ENCODE results near the gene PLCB3. TPM values are rescaled to one million over a fixed set of nuclear protein-coding genes. Genes with fewer than 3 reads are reported as not detected.
A peak's percentile ranks its signal among the peaks of the same experiment; 100 is the strongest.

The PLCB3 gene
- total RNA-seq, 1 experiment from 2014 or later, result 80.2 TPM

DNA sequence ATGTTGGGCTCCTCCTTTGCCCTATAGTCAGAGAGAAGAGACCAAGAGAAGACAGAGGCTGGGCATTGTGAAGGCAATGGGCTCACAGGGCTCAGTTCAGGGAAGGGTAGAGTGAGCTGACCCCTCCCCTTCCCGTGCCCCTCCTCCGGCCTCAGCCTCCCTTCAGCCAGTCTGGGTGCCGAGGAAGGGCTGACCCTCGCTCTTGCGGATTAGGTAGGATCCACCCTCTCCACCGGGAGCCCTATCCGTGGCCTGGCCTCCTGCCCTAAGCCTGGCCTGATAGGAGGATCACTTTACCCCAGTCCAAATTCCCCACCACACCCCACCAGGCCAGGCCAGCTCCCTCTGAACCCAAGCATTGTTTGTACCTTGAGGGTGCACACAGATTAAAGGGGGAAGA is 2.8 kb upstream of the PLCB3 start:
- no peaks in the 10 kb centered on the region for H3K27me3 ChIP-seq (ENCODE audit: insufficient read depth, low read length)
- no peak overlapping the region for H3T11ph ChIP-seq (ENCODE audit: low read length)
- H3K4me1 ChIP-seq (ENCODE audit: insufficient read depth, low read length), result peaks cover 9% of the 10 kb centered on the region; the same call in 1 of the 2 replicates
- H4K5ac ChIP-seq (ENCODE audit: insufficient read length, low read depth, low read length), result no peak overlapping the region
- peaks cover 6 to 16% (median 7%) of the 10 kb centered on the region in 3 experiments; a peak in 6 of 7 replicates for H3K36me3 Mint-ChIP-seq (ENCODE audit: insufficient read depth in 1 of 3, low read depth in 3 of 3)
- peak overlapping the region; percentile 79 to 93 for H3K4me3 Mint-ChIP-seq
- H3K9me3 Mint-ChIP-seq, result no peaks in the 10 kb centered on the region; a peak in 1 of 5 replicates
- TF ChIP-seq, protein P1, sequence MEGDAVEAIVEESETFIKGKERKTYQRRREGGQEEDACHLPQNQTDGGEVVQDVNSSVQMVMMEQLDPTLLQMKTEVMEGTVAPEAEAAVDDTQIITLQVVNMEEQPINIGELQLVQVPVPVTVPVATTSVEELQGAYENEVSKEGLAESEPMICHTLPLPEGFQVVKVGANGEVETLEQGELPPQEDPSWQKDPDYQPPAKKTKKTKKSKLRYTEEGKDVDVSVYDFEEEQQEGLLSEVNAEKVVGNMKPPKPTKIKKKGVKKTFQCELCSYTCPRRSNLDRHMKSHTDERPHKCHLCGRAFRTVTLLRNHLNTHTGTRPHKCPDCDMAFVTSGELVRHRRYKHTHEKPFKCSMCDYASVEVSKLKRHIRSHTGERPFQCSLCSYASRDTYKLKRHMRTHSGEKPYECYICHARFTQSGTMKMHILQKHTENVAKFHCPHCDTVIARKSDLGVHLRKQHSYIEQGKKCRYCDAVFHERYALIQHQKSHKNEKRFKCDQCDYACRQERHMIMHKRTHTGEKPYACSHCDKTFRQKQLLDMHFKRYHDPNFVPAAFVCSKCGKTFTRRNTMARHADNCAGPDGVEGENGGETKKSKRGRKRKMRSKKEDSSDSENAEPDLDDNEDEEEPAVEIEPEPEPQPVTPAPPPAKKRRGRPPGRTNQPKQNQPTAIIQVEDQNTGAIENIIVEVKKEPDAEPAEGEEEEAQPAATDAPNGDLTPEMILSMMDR (conservative IDR thresholded peaks at IDR 0.05), result no peak
- H2BK5ac ChIP-seq (ENCODE audit: insufficient read length, low read length), result no peak overlapping the region
- no peak overlapping the region for H3K56ac ChIP-seq (ENCODE audit: insufficient read length, low read depth, low read length)
- no peak overlapping the region for H4K91ac ChIP-seq (ENCODE audit: insufficient read length, low read depth, low read length)
- H3K14ac ChIP-seq (ENCODE audit: insufficient read depth, low read length), result no peak overlapping the region
- H3K27ac Mint-ChIP-seq, result peak overlapping the region; percentile 95 to 97 (median 97); a peak in 5 of 7 replicates
- no peak overlapping the region for H2BK20ac ChIP-seq (ENCODE audit: low read depth, low read length, poor library complexity, severe bottlenecking)
- H3K79me1 ChIP-seq (ENCODE audit: insufficient read depth, low read depth, low read length, poor library complexity, severe bottlenecking), result peaks cover 3% of the 10 kb centered on the region
- no peaks in the 10 kb centered on the region for H3K9me3 ChIP-seq (ENCODE audit: control insufficient read depth, low read depth, low read length)
- no peaks in the 10 kb centered on the region for H3K27me3 Mint-ChIP-seq (ENCODE audit: low read depth)
- no CpG with 5 or more reads among the region's 7 CpGs for WGBS (ENCODE audit: extremely low coverage, insufficient read length, low lambda C conversion rate)
- no peak overlapping the region for H3K9ac ChIP-seq (ENCODE audit: extremely low read depth, insufficient read length, low read length)
- peaks cover 7% of the 10 kb centered on the region; the same call in 1 of the 2 replicates for H3K79me2 ChIP-seq (ENCODE audit: insufficient read depth, low read length)
- H2AFZ ChIP-seq (ENCODE audit: low read length), result no peak overlapping the region
- H3K23me2 ChIP-seq (ENCODE audit: insufficient read length, low read depth, low read length, poor library complexity, severe bottlenecking), result peaks cover 26% of the 10 kb centered on the region
- peaks cover 38 to 48% of the 10 kb centered on the region in 2 experiments for H3K4me1 Mint-ChIP-seq
- H3K4ac ChIP-seq (ENCODE audit: low read depth, low read length), result no peak overlapping the region
- no peaks in the 10 kb centered on the region for H4K20me1 ChIP-seq (ENCODE audit: control insufficient read depth, insufficient read depth, insufficient read length)
- H2BK12ac ChIP-seq (ENCODE audit: insufficient read length, low read depth, low read length), result no peak overlapping the region
- peak; percentile 87 for DNase-seq
- no peak overlapping the region for H2AK5ac ChIP-seq (ENCODE audit: insufficient read length, low read length)
- no peak overlapping the region for H3K23ac ChIP-seq (ENCODE audit: insufficient read length, low read depth, low read length)
- H3K27ac ChIP-seq (ENCODE audit: insufficient read length, low read depth, low read length), result peak overlapping the region; percentile 40
- no peak overlapping the region for H3K4me2 ChIP-seq (ENCODE audit: insufficient read depth, insufficient read length, low read length)
- no peak overlapping the region for H4K8ac ChIP-seq (replicated peaks; ENCODE audit: insufficient read length, low read depth, low read length)
- H2BK120ac ChIP-seq (ENCODE audit: low read depth, low read length, poor library complexity, severe bottlenecking), result no peak overlapping the region
- no peak overlapping the region for H2BK15ac ChIP-seq (ENCODE audit: low read depth, low read length)
- no peak overlapping the region for H3K18ac ChIP-seq (ENCODE audit: insufficient read length, low read depth, low read length)

All from H9 (cell line).